ENCODE data around the gene SLC20A1. TPM values are rescaled to one million over a fixed set of nuclear protein-coding genes. Genes with fewer than 3 reads are reported as not detected.
A peak's percentile ranks its signal among the peaks of the same experiment; 100 is the strongest.

SLC20A1 gene
- total RNA-seq, 4 donors from 2014 or later = 9.5 to 25.4 (median 20.5) TPM

DNA sequence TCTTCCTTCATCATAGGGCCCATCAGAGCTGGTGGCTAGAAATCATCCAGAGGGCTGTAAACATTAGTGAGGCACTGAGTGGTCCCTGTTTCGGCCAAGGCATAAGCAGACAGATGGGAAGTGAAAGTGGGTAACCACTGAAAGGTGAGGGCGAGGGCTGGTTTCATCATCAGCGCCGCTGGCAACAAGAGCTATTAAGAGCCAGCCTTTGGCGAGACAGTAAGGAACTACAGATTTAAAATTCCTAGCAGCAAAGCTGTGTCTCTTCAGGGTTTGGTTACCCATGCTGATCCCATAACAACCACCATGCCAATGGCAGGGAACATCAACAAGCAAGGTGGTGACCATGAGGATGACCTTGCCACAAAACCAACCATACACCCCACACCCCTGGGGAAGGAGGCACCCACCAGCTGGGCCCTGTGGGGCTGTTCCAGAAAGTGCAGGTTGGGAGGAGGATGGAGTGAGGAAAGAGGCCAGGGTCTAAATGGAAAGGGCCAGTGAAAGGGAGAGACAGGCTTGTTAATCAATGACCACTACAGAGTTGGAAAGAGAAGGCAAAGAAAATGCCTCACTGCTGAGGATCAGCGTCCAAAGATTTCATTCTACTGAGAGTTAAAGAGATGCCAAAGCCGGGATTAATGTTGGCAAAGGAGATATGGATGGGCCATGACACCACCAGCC, 9.0 kb upstream of the SLC20A1 start:
- Histone ChIP-seq H3K4me1 (no peaks in the 10 kb centered on the region), H3K36me3 (no peaks in the 10 kb centered on the region), H3K9me3 (no peaks in the 10 kb centered on the region), H3K27ac (no peak overlapping the region), H3K27me3 (no peaks in the 10 kb centered on the region), H3K4me3 (no peak overlapping the region)
- no peak for ATAC-seq
- TF ChIP-seq CTCF (IDR thresholded peaks at IDR 0.05) = no peak
- no peak for TF ChIP-seq POLR2AphosphoS5 (IDR thresholded peaks at IDR 0.05)
- TF ChIP-seq POLR2A (IDR thresholded peaks at IDR 0.05) = no peak
- no peak for TF ChIP-seq EP300 (IDR thresholded peaks at IDR 0.05)
- 84% methylated on average over 7 of the region's 7 CpGs; no CpG with 5 or more reads in 1 of the 2 donors for WGBS, 2 donors (ENCODE audit: low coverage in 1 of 2)

- H3K4me1 ChIP-seq = no peaks in the 10 kb centered on the region
- no peak overlapping the region for H3K27ac ChIP-seq
- H3K4me3 ChIP-seq = no peak overlapping the region
- H3K27me3 ChIP-seq = no peaks in the 10 kb centered on the region
- H3K9me3 ChIP-seq = no peaks in the 10 kb centered on the region
- TF ChIP-seq CTCF (IDR thresholded peaks at IDR 0.05) (no peak), EP300 (IDR thresholded peaks at IDR 0.05) (no peak)
- ATAC-seq = no peak
- 74 to 100% methylated on average over 1 to 4 of the region's 4 CpGs for WGBS, 2 donors (ENCODE audit: low coverage in 1 of 2)
- H3K36me3 ChIP-seq = no peaks in the 10 kb centered on the region
Measured at GRCh38 chr2:112637289-112637660, 8.5 kb upstream of the SLC20A1 start.

DNA sequence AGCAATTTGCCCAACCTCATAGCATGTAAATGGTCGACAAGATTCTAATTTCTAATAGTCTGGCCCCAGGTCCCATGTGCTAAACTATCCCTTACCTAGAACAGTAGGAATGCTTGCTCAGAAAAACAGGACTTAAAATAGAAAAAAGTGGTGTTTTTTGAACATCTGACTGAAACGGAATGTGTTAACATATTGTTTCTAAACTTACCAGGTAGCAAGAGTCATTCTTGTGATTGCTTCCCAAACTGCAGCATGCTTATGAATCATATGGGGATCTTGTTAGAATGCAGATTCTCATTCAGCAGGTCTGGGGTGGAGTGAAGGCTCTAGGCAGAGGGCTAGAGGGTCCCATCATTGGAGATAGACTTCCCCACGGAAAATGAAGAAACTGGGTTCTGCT, 5.8 kb upstream of the SLC20A1 start:
- Histone ChIP-seq H3K9me3 (no peaks in the 10 kb centered on the region), H3K4me3 (no peak overlapping the region), H3K4me1 (peaks cover 0 to 14% (median 0%) of the 10 kb centered on the region in 3 donors), H3K27ac (no peak overlapping the region), H3K27me3 (no peaks in the 10 kb centered on the region), H3K36me3 (no peaks in the 10 kb centered on the region)
- TF ChIP-seq EP300 (IDR thresholded peaks at IDR 0.05) (no peak), POLR2A (IDR thresholded peaks at IDR 0.05) (no peak), CTCF (IDR thresholded peaks at IDR 0.05) (no peak), POLR2AphosphoS5 (IDR thresholded peaks at IDR 0.05) (no peak)
- 68 to 78% methylated on average over 3 of the region's 3 CpGs for WGBS, 2 donors (ENCODE audit: low coverage in 1 of 2)
- ATAC-seq = no peak

DNA sequence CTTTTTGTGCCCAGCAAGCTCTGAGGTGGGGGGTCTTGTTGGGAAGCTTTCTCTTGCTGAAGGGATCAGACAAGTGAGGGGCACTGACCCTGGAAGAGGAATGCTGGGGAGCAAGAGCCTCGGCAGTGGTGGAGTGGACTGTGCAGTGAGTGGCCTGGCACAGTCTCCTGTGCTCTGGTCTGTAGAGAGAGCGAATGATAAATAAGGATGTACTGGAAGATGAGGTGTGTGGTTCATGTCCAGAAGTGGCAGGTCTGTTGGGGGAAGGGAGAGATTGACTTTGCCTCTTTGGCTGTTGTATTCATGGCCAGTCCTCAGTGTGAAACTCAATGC, 5.3 kb upstream of the SLC20A1 start:
- no peak for ATAC-seq
- Histone ChIP-seq H3K4me3 (no peak overlapping the region), H3K4me1 (peaks cover 0 to 17% (median 0%) of the 10 kb centered on the region in 3 donors), H3K27ac (no peak overlapping the region), H3K36me3 (no peaks in the 10 kb centered on the region), H3K27me3 (no peaks in the 10 kb centered on the region), H3K9me3 (no peaks in the 10 kb centered on the region)
- 80 to 100% methylated on average over 1 to 2 of the region's 2 CpGs for WGBS, 2 donors (ENCODE audit: low coverage in 1 of 2)
- TF ChIP-seq POLR2AphosphoS5 (IDR thresholded peaks at IDR 0.05) (no peak), EP300 (IDR thresholded peaks at IDR 0.05) (no peak)

GRCh38 chr2:112640800-112641675, 4.7 kb upstream of the SLC20A1 start:
- TF ChIP-seq CTCF (IDR thresholded peaks at IDR 0.05) = no peak
- TF ChIP-seq POLR2AphosphoS5 (IDR thresholded peaks at IDR 0.05) = no peak
- no peak for TF ChIP-seq POLR2A (IDR thresholded peaks at IDR 0.05)
- no peak for TF ChIP-seq EP300 (IDR thresholded peaks at IDR 0.05)
- no peaks in the 10 kb centered on the region for H3K36me3 ChIP-seq
- H3K4me3 ChIP-seq = no peak overlapping the region
- H3K27ac ChIP-seq = peak overlapping the region in 2 of 4 donors; percentile 4 to 14
- H3K9me3 ChIP-seq = no peaks in the 10 kb centered on the region
- peaks cover 0 to 17% (median 0%) of the 10 kb centered on the region in 3 donors for H3K4me1 ChIP-seq
- ATAC-seq = no peak
- no peaks in the 10 kb centered on the region for H3K27me3 ChIP-seq
- 57 to 59% methylated on average over 3 to 4 of the region's 8 CpGs for WGBS, 2 donors (ENCODE audit: low coverage in 1 of 2)

All from gastroesophageal sphincter (tissue), 4 donors.